HUES6 (cell line): ENCODE data around the gene RNF13.

ENCODE experiments used
- H3K27ac ChIP-seq: 2 replicates; pipeline ENCODE4 v1.7.0; 2013; ENCODE audit warnings: low read depth, mild to moderate bottlenecking, low read length, inconsistent platforms
- H3K27me3 ChIP-seq: 2 replicates; pipeline ENCODE4 v1.6.1; 2013; ENCODE audit warnings: low read length; ENCODE audit not compliant: control insufficient read depth, insufficient read depth
- H3K36me3 ChIP-seq: 2 replicates; pipeline ENCODE4 v1.6.1; 2013; ENCODE audit warnings: low read length; ENCODE audit not compliant: control insufficient read depth, insufficient read depth
- H3K4me1 ChIP-seq: 2 replicates; pipeline ENCODE4 v1.6.1; 2013; ENCODE audit warnings: low read length; ENCODE audit not compliant: control insufficient read depth, insufficient read depth
- H3K4me3 ChIP-seq: 2 replicates; pipeline ENCODE4 v1.5.1; 2013; ENCODE audit warnings: low read depth, low read length
- H3K9ac ChIP-seq: one replicate; pipeline ENCODE4 v1.6.1; 2013; ENCODE audit warnings: mild to moderate bottlenecking, low read length
- H3K9me3 ChIP-seq: 2 replicates; pipeline ENCODE4 v1.6.1; 2013; ENCODE audit warnings: low read depth, low read length; ENCODE audit not compliant: control insufficient read depth, insufficient read depth

The RNF13 gene

DNA sequence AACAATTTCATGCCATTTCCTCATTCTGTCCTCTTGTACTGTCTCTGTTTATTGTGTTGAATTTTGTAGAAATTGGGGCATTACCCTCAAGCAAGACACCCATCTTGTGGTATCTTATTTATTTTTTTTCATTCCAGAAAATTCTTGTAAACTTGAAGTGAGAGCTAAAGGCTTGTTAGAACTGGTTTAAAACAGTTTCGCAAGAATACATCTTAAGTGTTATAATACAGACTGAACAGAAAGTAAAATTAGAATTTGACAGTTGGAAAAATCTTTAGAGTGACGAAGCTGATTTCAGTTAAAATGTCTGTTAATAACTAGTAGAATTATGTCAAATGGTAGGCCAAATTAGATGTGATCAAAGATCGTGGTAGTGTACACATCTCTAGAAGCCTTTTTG, 26.9 kb downstream of the RNF13 start:
- Histone ChIP-seq H3K4me3 (no peak overlapping the region), H3K4me1 (no peaks in the 10 kb centered on the region), H3K27me3 (no peaks in the 10 kb centered on the region), H3K27ac (no peak overlapping the region), H3K9me3 (peaks cover 31% of the 10 kb centered on the region), H3K9ac (no peak overlapping the region), H3K36me3 (no peaks in the 10 kb centered on the region; the same call in 1 of the 2 replicates)

DNA sequence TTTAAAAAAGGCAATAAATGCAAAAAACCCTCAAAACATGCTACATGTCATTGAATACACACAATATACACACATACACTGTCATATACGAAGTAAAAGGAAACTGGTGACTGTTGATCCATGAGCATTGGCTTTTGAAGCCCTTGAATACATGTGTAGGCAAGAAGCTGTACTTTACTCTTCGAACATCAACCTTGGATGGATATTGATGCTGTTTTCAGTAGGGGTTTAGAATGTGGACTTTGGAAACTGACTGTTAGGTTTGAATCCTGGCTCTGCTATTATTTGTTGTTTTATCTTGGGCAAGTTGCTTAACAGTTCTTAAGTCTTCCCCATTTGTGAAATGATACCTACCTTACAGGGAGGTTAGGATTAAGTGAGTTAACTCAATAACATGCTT, 30.5 kb downstream of the RNF13 start:
- H3K4me3 ChIP-seq: no peak overlapping the region
- no peaks in the 10 kb centered on the region for H3K27me3 ChIP-seq
- peaks cover under 1% of the 10 kb centered on the region for H3K9me3 ChIP-seq
- no peaks in the 10 kb centered on the region for H3K4me1 ChIP-seq
- H3K36me3 ChIP-seq: 0 out of 2 replicates have a peak, but pooled peaks cover 3% of the 10 kb centered on the region
- H3K27ac ChIP-seq: no peak overlapping the region
- H3K9ac ChIP-seq: no peak overlapping the region

DNA sequence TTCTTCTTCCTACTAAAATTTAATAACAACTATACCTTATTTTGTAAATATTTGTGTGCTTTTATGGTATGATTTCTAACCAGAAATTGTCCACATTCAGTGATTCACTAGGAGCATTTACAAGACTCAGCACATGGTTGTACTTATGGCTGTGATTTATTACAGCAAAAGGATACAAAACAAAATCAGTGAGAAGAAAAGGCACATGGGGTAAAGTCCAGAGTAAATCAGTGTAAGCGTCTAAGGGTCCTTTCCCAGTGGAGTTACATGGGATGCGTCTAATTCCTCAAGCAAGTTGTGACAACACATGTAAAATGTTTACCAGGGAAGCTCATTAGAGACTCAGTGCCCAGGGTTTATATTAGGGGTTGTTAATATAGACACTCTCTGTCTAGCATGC, 31.1 kb downstream of the RNF13 start:
- Histone ChIP-seq H3K27me3 (no peaks in the 10 kb centered on the region), H3K27ac (no peak overlapping the region)

DNA sequence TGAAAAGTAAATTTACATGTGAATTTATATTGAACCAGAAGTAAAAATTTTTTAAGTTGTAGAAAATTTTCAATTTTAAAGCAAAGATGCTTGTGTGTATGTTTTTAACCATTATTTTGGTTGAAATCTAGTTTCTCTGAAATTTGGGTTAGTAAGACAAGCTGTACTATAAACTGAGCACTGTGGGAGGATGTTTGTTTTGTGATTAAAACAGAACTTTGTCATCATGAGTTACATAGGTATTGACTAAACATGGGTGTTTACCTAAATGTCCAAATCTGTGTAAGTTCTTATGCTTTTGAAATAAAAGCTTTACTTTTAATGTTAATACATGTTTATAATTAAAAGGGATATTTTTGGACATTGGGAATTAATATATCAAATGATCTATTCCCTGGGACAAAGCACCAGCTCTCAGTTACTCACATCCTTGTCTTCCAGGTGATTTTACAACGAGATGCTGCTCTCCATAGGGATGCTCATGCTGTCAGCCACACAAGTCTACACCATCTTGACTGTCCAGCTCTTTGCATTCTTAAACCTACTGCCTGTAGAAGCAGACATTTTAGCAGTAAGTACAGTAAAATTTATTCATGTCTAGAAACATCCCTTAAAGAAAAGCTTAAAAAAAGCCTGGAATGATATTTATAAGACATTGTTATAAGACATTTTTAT, 32.7 kb downstream of the RNF13 start:
- Histone ChIP-seq H3K4me1 (no peaks in the 10 kb centered on the region; the same call in 1 of the 2 replicates), H3K9me3 (no peaks in the 10 kb centered on the region), H3K27ac (no peak overlapping the region), H3K9ac (no peak overlapping the region), H3K4me3 (no peak overlapping the region), H3K27me3 (no peaks in the 10 kb centered on the region), H3K36me3 (0 out of 2 replicates have a peak, but pooled peaks cover 4% of the 10 kb centered on the region)

More for the DNA sequence above, 31.1 kb downstream of the RNF13 start:
- Histone ChIP-seq H3K9me3 (no peaks in the 10 kb centered on the region), H3K4me1 (no peaks in the 10 kb centered on the region; the same call in 1 of the 2 replicates), H3K9ac (no peak overlapping the region), H3K4me3 (no peak overlapping the region), H3K36me3 (0 out of 2 replicates have a peak, but pooled peaks cover 3% of the 10 kb centered on the region)

DNA sequence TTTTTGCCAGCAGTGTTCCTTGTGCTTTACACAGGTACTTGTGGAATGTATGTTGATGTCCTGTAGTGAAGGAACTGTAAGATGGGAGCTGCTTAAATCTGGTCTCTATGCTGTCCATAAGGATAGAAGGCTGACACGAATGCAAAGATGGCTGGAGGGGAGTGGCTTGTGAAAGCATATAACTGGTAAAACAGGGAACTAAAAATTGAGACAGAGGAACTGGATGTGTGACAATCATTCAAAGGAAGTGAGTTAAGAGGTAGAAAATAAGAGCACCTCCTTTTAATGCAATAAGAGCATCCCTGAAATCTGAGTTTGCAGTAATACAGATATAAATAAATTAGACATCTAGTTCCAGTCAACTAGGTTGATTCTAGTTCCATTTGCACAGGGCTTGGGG, 35.2 kb downstream of the RNF13 start:
- Histone ChIP-seq H3K4me1 (no peaks in the 10 kb centered on the region; the same call in 1 of the 2 replicates), H3K9me3 (no peaks in the 10 kb centered on the region), H3K4me3 (no peak overlapping the region), H3K36me3 (peaks cover 8% of the 10 kb centered on the region; the same call in 1 of the 2 replicates), H3K27me3 (no peaks in the 10 kb centered on the region), H3K27ac (no peak overlapping the region), H3K9ac (no peak overlapping the region)

DNA sequence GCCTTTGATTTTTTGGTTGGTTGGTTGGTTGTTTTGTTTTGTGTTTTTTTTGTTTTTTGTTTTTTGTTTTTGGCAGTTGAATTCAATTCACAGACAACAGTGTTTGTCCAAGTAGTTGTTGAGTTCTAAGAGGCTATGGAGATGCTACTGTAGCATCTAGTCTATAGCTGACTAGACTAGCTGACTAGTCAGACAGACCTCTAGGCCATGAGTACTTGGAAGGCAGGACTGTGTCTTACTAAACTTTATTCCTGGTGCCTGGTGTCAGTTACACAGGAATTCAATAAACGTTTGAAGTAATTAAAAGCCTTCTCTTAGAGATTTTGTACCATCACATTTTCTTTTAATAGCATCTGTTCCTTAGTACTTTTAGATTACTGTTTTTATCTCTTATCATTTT, 35.7 kb downstream of the RNF13 start:
- Histone ChIP-seq H3K27ac (no peak overlapping the region), H3K9ac (no peak overlapping the region), H3K27me3 (no peaks in the 10 kb centered on the region), H3K9me3 (no peaks in the 10 kb centered on the region), H3K36me3 (peaks cover 8% of the 10 kb centered on the region; the same call in 1 of the 2 replicates), H3K4me1 (no peaks in the 10 kb centered on the region; the same call in 1 of the 2 replicates), H3K4me3 (no peak overlapping the region)

DNA sequence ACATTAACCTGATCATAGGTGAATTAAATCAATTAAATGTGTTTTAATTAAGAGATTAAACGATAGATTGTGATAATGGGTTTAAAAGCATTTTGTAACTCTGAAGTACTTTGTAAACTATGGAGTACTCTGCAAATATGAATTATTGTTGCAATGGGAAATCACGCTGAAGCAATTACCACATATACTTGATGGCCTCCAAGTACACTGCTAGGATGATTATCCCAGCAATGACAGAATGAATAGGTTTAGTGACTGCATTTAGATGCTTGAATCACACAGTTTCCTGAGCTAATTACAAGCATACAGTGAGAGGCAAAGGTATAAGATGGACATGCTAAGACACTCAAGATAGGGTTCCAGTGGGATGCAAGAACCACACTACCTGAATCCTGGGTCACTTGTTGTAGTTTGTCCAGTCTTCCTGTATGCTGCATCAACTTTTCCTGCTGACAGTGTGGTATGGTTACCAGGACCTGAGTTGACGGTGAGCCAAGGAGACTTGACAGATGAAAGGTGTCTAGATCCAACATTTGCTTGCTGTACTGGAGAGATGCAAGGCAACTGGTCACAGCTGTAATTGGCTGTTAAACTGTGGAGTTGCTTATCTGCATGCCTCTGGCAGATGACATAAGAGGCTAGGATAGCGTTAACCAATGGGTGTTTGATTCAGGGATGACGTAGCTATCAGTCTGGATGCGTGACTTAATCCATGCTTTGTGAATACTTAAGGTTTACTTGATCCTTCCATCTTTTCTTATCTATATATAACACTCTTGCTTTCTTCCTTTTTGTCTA, 38.0 kb downstream of the RNF13 start:
- Histone ChIP-seq H3K27me3 (no peaks in the 10 kb centered on the region), H3K27ac (no peak overlapping the region), H3K9ac (no peak overlapping the region), H3K9me3 (no peaks in the 10 kb centered on the region), H3K4me3 (no peak overlapping the region), H3K4me1 (no peaks in the 10 kb centered on the region; the same call in 1 of the 2 replicates), H3K36me3 (peaks cover 17% of the 10 kb centered on the region)

DNA sequence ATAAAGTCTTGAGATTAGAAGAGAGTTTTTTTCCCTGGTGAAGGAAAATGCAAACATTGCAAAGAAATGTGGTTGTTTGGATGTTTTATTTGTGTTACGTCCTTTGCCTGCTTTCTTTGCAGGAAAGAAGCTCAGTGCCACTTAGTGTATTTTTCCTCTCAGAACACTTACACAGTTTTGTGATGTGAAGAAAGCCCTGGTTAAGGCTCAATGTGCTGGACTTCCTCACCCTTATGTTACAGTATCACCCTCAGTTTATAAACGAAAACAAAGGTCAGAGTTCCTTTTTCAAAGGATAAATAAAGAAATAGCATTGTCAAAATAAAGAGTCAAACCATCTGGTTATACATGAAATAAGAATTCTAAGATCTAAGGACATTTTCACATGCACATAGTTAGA, 45.9 kb downstream of the RNF13 start:
- Histone ChIP-seq H3K36me3 (peaks cover 10% of the 10 kb centered on the region), H3K9me3 (no peaks in the 10 kb centered on the region), H3K4me3 (no peak overlapping the region), H3K27me3 (no peaks in the 10 kb centered on the region), H3K9ac (no peak overlapping the region), H3K4me1 (no peaks in the 10 kb centered on the region), H3K27ac (no peak overlapping the region)

DNA sequence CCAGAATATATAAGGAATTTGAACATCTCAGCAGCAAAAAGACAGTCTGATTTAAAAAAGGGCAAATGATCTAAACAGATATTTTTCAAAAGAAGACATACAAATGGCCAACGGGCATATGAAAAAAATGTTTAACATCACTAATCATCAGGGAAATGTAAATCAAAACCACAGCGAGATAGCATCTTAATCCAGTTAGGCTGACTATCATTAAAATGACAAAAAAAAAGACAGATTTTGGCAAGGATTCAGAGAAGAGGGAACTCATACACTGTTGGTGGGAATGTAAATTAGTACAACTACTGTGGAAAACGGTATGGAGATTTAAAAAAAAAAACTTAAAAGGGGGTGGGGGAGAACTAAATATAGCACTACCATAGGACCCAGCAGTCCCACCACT, 47.9 kb downstream of the RNF13 start:
- H3K27me3 ChIP-seq: no peaks in the 10 kb centered on the region
- no peak overlapping the region for H3K27ac ChIP-seq
- no peaks in the 10 kb centered on the region for H3K36me3 ChIP-seq
- no peak overlapping the region for H3K9ac ChIP-seq
- no peaks in the 10 kb centered on the region for H3K9me3 ChIP-seq
- H3K4me3 ChIP-seq: no peak overlapping the region
- H3K4me1 ChIP-seq: peaks cover 3% of the 10 kb centered on the region; the same call in 1 of the 2 replicates

DNA sequence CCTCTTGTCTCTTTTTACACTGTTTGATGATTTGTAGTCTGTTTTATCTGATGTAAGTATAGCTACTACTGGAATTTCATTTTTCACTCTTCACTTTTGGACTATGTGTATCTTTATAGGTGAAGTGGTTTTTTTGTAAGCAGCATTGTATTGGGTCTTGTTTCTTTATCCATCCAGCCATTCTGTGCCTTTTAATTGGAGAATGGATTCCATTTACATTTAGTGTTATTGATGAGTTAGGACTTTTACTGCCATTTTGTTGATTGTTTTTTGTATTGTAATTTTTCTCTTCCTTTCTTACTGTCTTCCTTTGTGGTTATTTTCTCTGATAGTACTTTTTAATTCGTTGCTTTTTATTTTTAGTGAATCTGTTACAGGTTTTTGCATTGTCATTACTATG, 54.5 kb downstream of the RNF13 start:
- Histone ChIP-seq H3K4me3 (no peak overlapping the region), H3K27me3 (no peaks in the 10 kb centered on the region), H3K27ac (no peak overlapping the region), H3K9ac (no peak overlapping the region), H3K4me1 (peaks cover 3% of the 10 kb centered on the region; the same call in 1 of the 2 replicates), H3K9me3 (no peaks in the 10 kb centered on the region), H3K36me3 (no peaks in the 10 kb centered on the region; the same call in 1 of the 2 replicates)

DNA sequence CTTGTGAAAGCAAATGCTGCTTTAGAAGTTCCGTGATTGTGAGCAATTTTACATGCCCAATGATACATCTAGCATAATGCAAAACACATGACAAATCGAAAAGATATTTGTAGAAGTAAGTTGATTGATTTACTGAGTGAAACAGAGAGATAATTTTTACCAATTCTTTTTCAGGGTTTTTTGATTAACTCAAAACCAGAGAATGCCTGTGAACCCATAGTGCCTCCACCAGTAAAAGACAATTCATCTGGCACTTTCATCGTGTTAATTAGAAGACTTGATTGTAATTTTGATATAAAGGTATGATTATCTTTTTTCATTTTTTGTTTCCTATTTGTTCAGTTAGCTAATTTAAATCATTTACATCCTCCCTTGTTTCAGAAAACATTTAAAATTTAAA, 58.8 kb downstream of the RNF13 start:
- Histone ChIP-seq H3K27me3 (no peaks in the 10 kb centered on the region), H3K4me1 (no peaks in the 10 kb centered on the region), H3K9me3 (no peaks in the 10 kb centered on the region)

More for the DNA sequence above, 58.8 kb downstream of the RNF13 start:
- no peaks in the 10 kb centered on the region; the same call in 1 of the 2 replicates for H3K36me3 ChIP-seq
- no peak overlapping the region for H3K27ac ChIP-seq
- no peak overlapping the region for H3K4me3 ChIP-seq
- no peak overlapping the region for H3K9ac ChIP-seq
